Fibroblast of lung (primary cell): Measurements from ENCODE around the gene NAA25. TPM values are rescaled to one million over a fixed set of nuclear protein-coding genes. Genes with fewer than 3 reads are reported as not detected.

Experiments
- DNase-seq, 2 donors: peaks; one replicate each; pipeline versions ENCODE4 v3.0.0 to v3.0.0-alpha.2; 2010; ENCODE audit warnings: low read depth in 2 of 2
- H2AFZ ChIP-seq: 2 replicates; pipeline ENCODE4 v1.5.1; 2012; ENCODE audit warnings: low read length, control low read depth, inconsistent platforms
- H3K27ac ChIP-seq: 2 replicates; pipeline ENCODE4 v1.5.1; 2011; ENCODE audit warnings: low read length, control low read depth; ENCODE audit not compliant: insufficient read depth
- H3K27me3 ChIP-seq: 2 replicates; pipeline ENCODE4 v1.5.1; 2011; ENCODE audit warnings: mild to moderate bottlenecking, low read length; ENCODE audit not compliant: control insufficient read depth, insufficient read depth
- H3K36me3 ChIP-seq: 2 replicates; pipeline ENCODE4 v1.5.1; 2011; ENCODE audit warnings: low read length; ENCODE audit not compliant: control insufficient read depth, insufficient read depth
- H3K4me1 ChIP-seq: 2 replicates; pipeline ENCODE4 v1.5.1; 2011; ENCODE audit warnings: low read length; ENCODE audit not compliant: control insufficient read depth, insufficient read depth; ENCODE audit errors: extremely low read depth
- H3K4me2 ChIP-seq: 2 replicates; pipeline ENCODE4 v1.5.1; 2011; ENCODE audit warnings: low read length, control low read depth; ENCODE audit not compliant: insufficient read depth; ENCODE audit errors: extremely low read depth
- H3K4me3 ChIP-seq, 4 experiments: fragments of 200-600 bp in 1 of 4; sonication (generic) in 1 of 4; replicated peaks in 1 of 4; 2 replicates each; pipeline ENCODE4 v1.5.1; 2011 to 2016; ENCODE audit warnings: low read length in 4 of 4, low read depth in 3 of 4, mild to moderate bottlenecking in 3 of 4, control low read depth in 2 of 4, inconsistent platforms in 1 of 4, mixed read lengths in 1 of 4; ENCODE audit not compliant: insufficient read depth in 1 of 4; ENCODE audit errors: control extremely low read depth in 1 of 4
- H3K79me2 ChIP-seq: 2 replicates; pipeline ENCODE4 v1.5.1; 2012; ENCODE audit warnings: mild to moderate bottlenecking, low read length, inconsistent platforms; ENCODE audit not compliant: control insufficient read depth, insufficient read depth
- H3K9ac ChIP-seq: 2 replicates; pipeline ENCODE4 v1.5.1; 2011; ENCODE audit warnings: mild to moderate bottlenecking, low read length, control low read depth; ENCODE audit not compliant: insufficient read depth
- H3K9me3 ChIP-seq: 2 replicates; pipeline ENCODE4 v1.5.1; 2012; ENCODE audit warnings: low read depth, low read length; ENCODE audit not compliant: control insufficient read depth, insufficient read depth
- H4K20me1 ChIP-seq: 2 replicates; pipeline ENCODE4 v1.5.1; 2011; ENCODE audit warnings: low read length; ENCODE audit not compliant: control insufficient read depth, insufficient read depth; ENCODE audit errors: extremely low read depth
- CTCF ChIP-seq, 2 donors: IDR thresholded peaks in 1 of 2; conservative IDR thresholded peaks in 1 of 2; 1 replicate in 1 of 2; 2 replicates in 1 of 2; pipeline ENCODE4 v1.5.1; 2011 to 2012; ENCODE audit warnings: low read length in 2 of 2, control low read depth in 1 of 2, inconsistent platforms in 1 of 2, low read depth in 1 of 2, mild to moderate bottlenecking in 1 of 2
- EZH2 ChIP-seq: IDR thresholded peaks from 2 replicates; pipeline ENCODE4 v1.5.1; 2012; ENCODE audit warnings: low read length, control low read depth, mild to moderate bottlenecking; ENCODE audit errors: missing control alignments
- polyA plus RNA-seq, 2 donors: library from polyadenylated mRNA; depleted of rRNA in 1 of 2; stranded (reverse) in 1 of 2; unstranded in 1 of 2; fragments of >200 nt; gene quantifications; 2 replicates each; pipeline ENCODE4 v1.2.1, GENCODE V29; 2011 to 2012; ENCODE audit warnings: missing spikeins in 1 of 2
- total RNA-seq: library from RNA; depleted of rRNA; stranded (reverse); fragments of >200 nt; gene quantifications from 2 replicates; pipeline ENCODE4 v1.2.1, GENCODE V29; 2014

The NAA25 gene
- total and polyA plus RNA-seq, 2 donors (not counting 1 experiment from before 2014, with no cell fraction given): 18.8 to 19.4 TPM

GRCh38 chr12:112133418-112133817, 24.8 kb upstream of the NAA25 start:
- Histone ChIP-seq H3K9me3 (no peaks in the 10 kb centered on the region), H3K79me2 (peaks cover 41% of the 10 kb centered on the region), H4K20me1 (no peaks in the 10 kb centered on the region), H3K36me3 (peaks cover 9% of the 10 kb centered on the region), H3K4me3 (no peak overlapping the region), H2AFZ (no peak overlapping the region), H3K27me3 (no peaks in the 10 kb centered on the region), H3K4me1 (no peaks in the 10 kb centered on the region), H3K4me2 (no peak overlapping the region), H3K27ac (no peak overlapping the region), H3K9ac (no peak overlapping the region)
- TF ChIP-seq EZH2: no peak
- TF ChIP-seq CTCF (conservative IDR thresholded peaks at IDR 0.05 in 1 of 2, IDR thresholded peaks at IDR 0.05 in 1 of 2; ENCODE audit: low read depth in 1 of 2, low read length in 2 of 2): no peak
- no peak for DNase-seq

- H2AFZ ChIP-seq: no peak overlapping the region
- no peaks in the 10 kb centered on the region for H4K20me1 ChIP-seq
- peaks cover 6% of the 10 kb centered on the region for H3K36me3 ChIP-seq
- H3K9me3 ChIP-seq: no peaks in the 10 kb centered on the region
- H3K27me3 ChIP-seq: no peaks in the 10 kb centered on the region
- TF ChIP-seq EZH2 (no peak), CTCF (conservative IDR thresholded peaks at IDR 0.05 in 1 of 2, IDR thresholded peaks at IDR 0.05 in 1 of 2; ENCODE audit: low read depth in 1 of 2, low read length in 2 of 2) (no peak)
- H3K4me3 ChIP-seq: no peak overlapping the region
- H3K4me1 ChIP-seq: peaks cover 10% of the 10 kb centered on the region
- H3K9ac ChIP-seq: no peak overlapping the region
- no peak for DNase-seq
- H3K27ac ChIP-seq: no peak overlapping the region
- H3K4me2 ChIP-seq: peak overlapping the region; percentile 1
- peaks cover 58% of the 10 kb centered on the region for H3K79me2 ChIP-seq
These were observed 23.1 kb upstream of the NAA25 start for GRCh38 chr12:112131686-112132085.

GRCh38 chr12:112130441-112130998, 21.9 kb upstream of the NAA25 start:
- Histone ChIP-seq H3K4me3 (peak overlapping the region in 3 of 4 experiments; percentile 27 to 48 (median 30)), H3K27ac (peak overlapping the region; percentile 56), H3K9ac (no peak overlapping the region)

More at GRCh38 chr12:112130441-112130998, 21.9 kb upstream of the NAA25 start:
- H3K27me3 ChIP-seq: no peaks in the 10 kb centered on the region
- peaks cover 70% of the 10 kb centered on the region for H3K79me2 ChIP-seq
- H3K9me3 ChIP-seq: no peaks in the 10 kb centered on the region
- peak in 1 of 2 donors; percentile 41 for DNase-seq
- no peaks in the 10 kb centered on the region for H4K20me1 ChIP-seq
- peak overlapping the region; percentile 71 for H2AFZ ChIP-seq
- peaks cover 10% of the 10 kb centered on the region for H3K4me1 ChIP-seq
- H3K4me2 ChIP-seq: peak overlapping the region; percentile 82
- TF ChIP-seq CTCF (conservative IDR thresholded peaks at IDR 0.05 in 1 of 2, IDR thresholded peaks at IDR 0.05 in 1 of 2; ENCODE audit: low read depth in 1 of 2, low read length in 2 of 2) (no peak), EZH2 (no peak)
- peaks cover 2% of the 10 kb centered on the region for H3K36me3 ChIP-seq
